ENCODE measurements around the gene DCUN1D3. TPM values are rescaled to one million over a fixed set of nuclear protein-coding genes. Genes with fewer than 3 reads are reported as not detected.
A peak's percentile ranks its signal among the peaks of the same experiment; 100 is the strongest.

Gene DCUN1D3
- polyA plus RNA-seq, 2 of the 4 experiments (the other 2 are of a cell fraction) = 5.2 to 7.2 TPM

DNA sequence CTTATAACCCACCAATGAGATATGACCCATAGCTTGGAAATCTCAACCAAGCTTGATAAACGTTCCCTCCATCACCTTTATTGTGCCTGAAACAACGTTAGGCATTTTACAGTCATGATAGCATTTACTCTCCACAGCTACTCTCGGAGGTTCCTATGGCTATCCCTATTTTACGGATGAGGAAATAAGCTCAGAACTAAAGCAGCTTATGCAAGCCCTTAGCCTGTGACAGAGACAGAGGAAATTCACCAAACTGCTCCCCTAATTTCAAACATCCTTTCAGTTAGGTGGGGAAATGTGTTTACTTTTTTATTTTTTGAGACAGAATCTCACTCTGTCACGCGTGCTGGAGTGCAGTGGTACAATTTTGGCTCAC lies 18.7 kb downstream of the DCUN1D3 start:
- ChIA-PET POLR2A (interaction anchor here (1.1 kb wide), 1 partner anchor 18 kb away, joined by 5 read pairs; the partner anchor contains the start of genes DCUN1D3 and LYRM1), CTCF (interaction anchor here (0.6 to 1.4 kb wide), 3 partner anchors 16 to 1339 kb away, joined by 3 read pairs; no protein-coding TSS in a partner anchor)
- ATAC-seq (peak; percentile 61 to 64; a peak in 4 of 6 replicates), DNase-seq (ENCODE audit: low read depth in 1 of 2, low spot score in 1 of 2) (no peak), FAIRE-seq (no peak)
- peaks cover 63% of the 10 kb centered on the region for H3K4me1 ChIP-seq
- no peaks in the 10 kb centered on the region for H3K9me3 ChIP-seq
- H3K4me3 ChIP-seq = peak overlapping the region; percentile 16; the same call in 1 of the 3 replicates
- WGBS (ENCODE audit: missing lambda C conversion rate) = 38% methylated on average over 6 of the region's 6 CpGs
- TF ChIP-seq BHLHE40 (IDR thresholded peaks at IDR 0.05; ENCODE audit: low read depth, low read length) (no peak), RCOR1 (IDR thresholded peaks at IDR 0.05; ENCODE audit: low read depth, low read length) (no peak), KDM1A (IDR thresholded peaks at IDR 0.05; ENCODE audit: low read depth) (no peak), JUNB (IDR thresholded peaks at IDR 0.05) (no peak), HOXB13 (CRISPR knock-in tag; IDR thresholded peaks at IDR 0.05; ENCODE audit: low read depth) (no peak), PHF8 (IDR thresholded peaks at IDR 0.05; ENCODE audit: borderline replicate concordance, low read depth) (no peak), RAD21 (conservative IDR thresholded peaks at IDR 0.05 in 1 of 2, IDR thresholded peaks at IDR 0.05 in 1 of 2) (no peak), CBX2 (IDR thresholded peaks at IDR 0.05; ENCODE audit: borderline replicate concordance, low read depth) (no peak), MAZ (IDR thresholded peaks at IDR 0.05; ENCODE audit: borderline replicate concordance, low read depth, low read length) (no peak), RARB (CRISPR knock-in tag; IDR thresholded peaks at IDR 0.05) (no peak), NPAS2 (CRISPR knock-in tag; IDR thresholded peaks at IDR 0.05; ENCODE audit: borderline replicate concordance) (no peak), CHD2 (IDR thresholded peaks at IDR 0.05; ENCODE audit: low read length, partially characterized antibody) (no peak)
- TF ChIP-seq, protein P1, sequence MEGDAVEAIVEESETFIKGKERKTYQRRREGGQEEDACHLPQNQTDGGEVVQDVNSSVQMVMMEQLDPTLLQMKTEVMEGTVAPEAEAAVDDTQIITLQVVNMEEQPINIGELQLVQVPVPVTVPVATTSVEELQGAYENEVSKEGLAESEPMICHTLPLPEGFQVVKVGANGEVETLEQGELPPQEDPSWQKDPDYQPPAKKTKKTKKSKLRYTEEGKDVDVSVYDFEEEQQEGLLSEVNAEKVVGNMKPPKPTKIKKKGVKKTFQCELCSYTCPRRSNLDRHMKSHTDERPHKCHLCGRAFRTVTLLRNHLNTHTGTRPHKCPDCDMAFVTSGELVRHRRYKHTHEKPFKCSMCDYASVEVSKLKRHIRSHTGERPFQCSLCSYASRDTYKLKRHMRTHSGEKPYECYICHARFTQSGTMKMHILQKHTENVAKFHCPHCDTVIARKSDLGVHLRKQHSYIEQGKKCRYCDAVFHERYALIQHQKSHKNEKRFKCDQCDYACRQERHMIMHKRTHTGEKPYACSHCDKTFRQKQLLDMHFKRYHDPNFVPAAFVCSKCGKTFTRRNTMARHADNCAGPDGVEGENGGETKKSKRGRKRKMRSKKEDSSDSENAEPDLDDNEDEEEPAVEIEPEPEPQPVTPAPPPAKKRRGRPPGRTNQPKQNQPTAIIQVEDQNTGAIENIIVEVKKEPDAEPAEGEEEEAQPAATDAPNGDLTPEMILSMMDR (IDR thresholded peaks at IDR 0.05) = no peak
- TF ChIP-seq, protein P2, sequence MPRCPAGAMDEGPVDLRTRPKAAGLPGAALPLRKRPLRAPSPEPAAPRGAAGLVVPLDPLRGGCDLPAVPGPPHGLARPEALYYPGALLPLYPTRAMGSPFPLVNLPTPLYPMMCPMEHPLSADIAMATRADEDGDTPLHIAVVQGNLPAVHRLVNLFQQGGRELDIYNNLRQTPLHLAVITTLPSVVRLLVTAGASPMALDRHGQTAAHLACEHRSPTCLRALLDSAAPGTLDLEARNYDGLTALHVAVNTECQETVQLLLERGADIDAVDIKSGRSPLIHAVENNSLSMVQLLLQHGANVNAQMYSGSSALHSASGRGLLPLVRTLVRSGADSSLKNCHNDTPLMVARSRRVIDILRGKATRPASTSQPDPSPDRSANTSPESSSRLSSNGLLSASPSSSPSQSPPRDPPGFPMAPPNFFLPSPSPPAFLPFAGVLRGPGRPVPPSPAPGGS (IDR thresholded peaks at IDR 0.05) = no peak
- TF ChIP-seq, protein P3, sequence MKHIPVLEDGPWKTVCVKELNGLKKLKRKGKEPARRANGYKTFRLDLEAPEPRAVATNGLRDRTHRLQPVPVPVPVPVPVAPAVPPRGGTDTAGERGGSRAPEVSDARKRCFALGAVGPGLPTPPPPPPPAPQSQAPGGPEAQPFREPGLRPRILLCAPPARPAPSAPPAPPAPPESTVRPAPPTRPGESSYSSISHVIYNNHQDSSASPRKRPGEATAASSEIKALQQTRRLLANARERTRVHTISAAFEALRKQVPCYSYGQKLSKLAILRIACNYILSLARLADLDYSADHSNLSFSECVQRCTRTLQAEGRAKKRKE (CRISPR knock-in tag; IDR thresholded peaks at IDR 0.05; ENCODE audit: low read depth) = no peak
- H3K4me2 ChIP-seq = peak overlapping the region; percentile 67
- H3K27ac ChIP-seq = peak overlapping the region; percentile 33 to 76

DNA sequence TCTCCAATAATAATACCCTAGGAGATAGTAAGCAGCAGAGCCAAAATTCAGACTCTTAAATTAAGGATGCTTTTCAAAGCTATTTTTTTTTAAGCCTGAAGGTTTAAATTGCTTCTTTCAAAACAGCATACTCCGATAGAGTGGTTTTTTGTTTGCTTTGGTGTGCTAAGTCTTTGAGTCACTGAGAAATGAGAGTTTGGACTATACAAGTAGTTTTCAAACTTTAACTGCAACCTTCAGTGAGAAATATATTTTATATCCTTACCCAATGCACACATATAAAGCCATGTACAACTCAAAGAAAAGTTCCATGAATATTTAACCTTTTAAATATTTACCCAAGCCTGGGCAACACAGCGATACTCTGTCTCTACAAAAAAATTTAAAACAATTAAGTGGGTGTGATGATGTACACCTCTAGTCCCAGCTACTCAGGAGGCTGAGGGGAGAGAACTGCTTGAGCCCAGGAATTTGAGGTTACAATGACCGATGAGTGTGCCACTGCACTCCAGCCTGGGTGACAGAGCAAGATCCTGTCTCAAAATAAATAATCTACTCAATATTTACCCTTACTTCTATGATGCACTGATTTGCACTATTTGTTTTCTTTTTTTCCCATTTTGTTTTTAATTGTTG lies 19.2 kb downstream of the DCUN1D3 start:
- CTCF ChIA-PET = interaction anchor here (0.6 to 1.4 kb wide), 4 partner anchors 17 to 1339 kb away, joined by 3 to 6 read pairs (median 3); no protein-coding TSS in a partner anchor
- DNase-seq (ENCODE audit: low read depth in 1 of 2, low spot score in 1 of 2) = no peak
- Histone ChIP-seq H3K4me1 (peaks cover 63% of the 10 kb centered on the region), H3K9me3 (no peaks in the 10 kb centered on the region), H3K4me2 (peak overlapping the region; percentile 67), H3K4me3 (peak overlapping the region; percentile 16; the same call in 1 of the 3 replicates), H3K27ac (peak overlapping the region; percentile 39 to 76)
- POLR2A ChIA-PET = interaction anchor here (1.1 kb wide), 1 partner anchor 19 kb away, joined by 5 read pairs; the partner anchor contains the start of genes DCUN1D3 and LYRM1
- TF ChIP-seq, protein P4, sequence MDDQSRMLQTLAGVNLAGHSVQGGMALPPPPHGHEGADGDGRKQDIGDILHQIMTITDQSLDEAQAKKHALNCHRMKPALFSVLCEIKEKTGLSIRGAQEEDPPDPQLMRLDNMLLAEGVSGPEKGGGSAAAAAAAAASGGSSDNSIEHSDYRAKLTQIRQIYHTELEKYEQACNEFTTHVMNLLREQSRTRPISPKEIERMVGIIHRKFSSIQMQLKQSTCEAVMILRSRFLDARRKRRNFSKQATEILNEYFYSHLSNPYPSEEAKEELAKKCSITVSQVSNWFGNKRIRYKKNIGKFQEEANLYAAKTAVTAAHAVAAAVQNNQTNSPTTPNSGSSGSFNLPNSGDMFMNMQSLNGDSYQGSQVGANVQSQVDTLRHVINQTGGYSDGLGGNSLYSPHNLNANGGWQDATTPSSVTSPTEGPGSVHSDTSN (IDR thresholded peaks at IDR 0.05) = no peak
- TF ChIP-seq CEBPB (IDR thresholded peaks at IDR 0.05) = 0 out of 4 replicates have a peak, but pooled peaks of 1 of the 2 experiments have one; percentile 13
- peak; percentile 44 to 71; a peak in 5 of 6 replicates for ATAC-seq
- WGBS (ENCODE audit: missing lambda C conversion rate) = 1% methylated on average over 3 of the region's 3 CpGs
- FAIRE-seq = no peak
